ENCODE measurements around the gene SCNM1.

Gene SCNM1

GRCh38 chr1:151137789-151138188, 28.2 kb upstream of the SCNM1 start:
- WGBS, result 82% methylated on average over 5 of the region's 7 CpGs
- H3K23ac ChIP-seq (ENCODE audit: low read length in 2 of 2), result no peak overlapping the region
- H3K36me3 ChIP-seq (ENCODE audit: control insufficient read depth in 1 of 2, insufficient read depth in 2 of 2, low read depth in 1 of 2, low read length in 2 of 2), result peaks cover 6 to 64% of the 10 kb centered on the region in 2 experiments
- H2BK120ac ChIP-seq (ENCODE audit: low read depth, low read length), result no peak overlapping the region
- no peaks in the 10 kb centered on the region for H3K9me3 ChIP-seq (ENCODE audit: control insufficient read depth, low read length)
- DNase-seq, result no peak
- peaks cover 3% of the 10 kb centered on the region for H3K4me1 ChIP-seq (ENCODE audit: control insufficient read depth, insufficient read depth, low read depth, low read length)
- no peak overlapping the region for H3K14ac ChIP-seq (ENCODE audit: low read length in 2 of 2)
- no peak overlapping the region for H3K4me2 ChIP-seq (ENCODE audit: low read length, poor library complexity, severe bottlenecking)
- no peak overlapping the region for H2BK12ac ChIP-seq (ENCODE audit: low read length in 2 of 2)
- no peak overlapping the region for H4K91ac ChIP-seq (ENCODE audit: low read length)
- no peak overlapping the region for H3K4me3 ChIP-seq (ENCODE audit: insufficient read depth in 1 of 2, low read depth in 1 of 2, low read length in 2 of 2)
- H3K79me1 ChIP-seq (replicated peaks; ENCODE audit: low read length, poor library complexity, severe bottlenecking), result no peaks in the 10 kb centered on the region
- H3K9ac ChIP-seq (ENCODE audit: low read length), result no peak overlapping the region
- no peak overlapping the region for H2BK5ac ChIP-seq (ENCODE audit: low read depth, low read length, poor library complexity, severe bottlenecking)
- no peak overlapping the region for H4K8ac ChIP-seq (ENCODE audit: low read length)
- H2BK15ac ChIP-seq (ENCODE audit: low read depth, poor library complexity, severe bottlenecking), result no peak overlapping the region
- H3K4ac ChIP-seq (ENCODE audit: low read depth in 1 of 2, low read length in 2 of 2), result no peak overlapping the region
- no peak overlapping the region for H2AK5ac ChIP-seq (ENCODE audit: low read length, severe bottlenecking)
- no peak overlapping the region for H3K27ac ChIP-seq (ENCODE audit: low read length, poor library complexity, severe bottlenecking)
- no peak overlapping the region for H2AFZ ChIP-seq (ENCODE audit: low read depth, low read length)
- H3K27me3 ChIP-seq (ENCODE audit: control insufficient read depth in 1 of 2, insufficient read depth in 1 of 2, low read length in 2 of 2), result no peaks in the 10 kb centered on the region
- H3K18ac ChIP-seq (ENCODE audit: low read depth in 1 of 2, low read length in 2 of 2), result no peak overlapping the region

- H2BK5ac ChIP-seq (ENCODE audit: low read depth, low read length, poor library complexity, severe bottlenecking), result no peak overlapping the region
- peaks cover 8 to 21% of the 10 kb centered on the region in 2 experiments for H3K27me3 ChIP-seq (ENCODE audit: control insufficient read depth in 1 of 2, insufficient read depth in 1 of 2, low read length in 2 of 2)
- no peak for DNase-seq
- H3K79me1 ChIP-seq (replicated peaks; ENCODE audit: low read length, poor library complexity, severe bottlenecking), result peaks cover 3% of the 10 kb centered on the region
- H4K8ac ChIP-seq (ENCODE audit: low read length), result no peak overlapping the region
- no peaks in the 10 kb centered on the region for H3K9me3 ChIP-seq (ENCODE audit: control insufficient read depth, low read length)
- no peak overlapping the region for H2AK5ac ChIP-seq (ENCODE audit: low read length, severe bottlenecking)
- no peak overlapping the region for H3K27ac ChIP-seq (ENCODE audit: low read length, poor library complexity, severe bottlenecking)
- H3K14ac ChIP-seq (ENCODE audit: low read length in 2 of 2), result no peak overlapping the region
- peak overlapping the region in 1 of 2 experiments; percentile 26 for H3K23ac ChIP-seq (ENCODE audit: low read length in 2 of 2)
- no peak overlapping the region for H2BK15ac ChIP-seq (ENCODE audit: low read depth, poor library complexity, severe bottlenecking)
- 98% methylated on average over 3 of the region's 5 CpGs for WGBS
- no peak overlapping the region for H4K91ac ChIP-seq (ENCODE audit: low read length)
- no peak overlapping the region for H3K9ac ChIP-seq (ENCODE audit: low read length)
- H3K18ac ChIP-seq (ENCODE audit: low read depth in 1 of 2, low read length in 2 of 2), result no peak overlapping the region
- peaks cover 0 to 24% of the 10 kb centered on the region in 2 experiments for H3K36me3 ChIP-seq (ENCODE audit: control insufficient read depth in 1 of 2, insufficient read depth in 2 of 2, low read depth in 1 of 2, low read length in 2 of 2)
- H2BK12ac ChIP-seq (ENCODE audit: low read length in 2 of 2), result no peak overlapping the region
- H3K4me1 ChIP-seq (ENCODE audit: control insufficient read depth, insufficient read depth, low read depth, low read length), result peaks cover 22% of the 10 kb centered on the region
- H2BK120ac ChIP-seq (ENCODE audit: low read depth, low read length), result no peak overlapping the region
- no peak overlapping the region for H3K4me2 ChIP-seq (ENCODE audit: low read length, poor library complexity, severe bottlenecking)
- H3K4me3 ChIP-seq (ENCODE audit: insufficient read depth in 1 of 2, low read depth in 1 of 2, low read length in 2 of 2), result no peak overlapping the region
- no peak overlapping the region for H2AFZ ChIP-seq (ENCODE audit: low read depth, low read length)
- H3K4ac ChIP-seq (ENCODE audit: low read depth in 1 of 2, low read length in 2 of 2), result peak overlapping the region in 1 of 2 experiments; percentile 47
Observed at GRCh38 chr1:151142411-151143056, 23.4 kb upstream of the SCNM1 start.

- H2AFZ ChIP-seq (ENCODE audit: low read depth, low read length), result no peak overlapping the region
- H4K8ac ChIP-seq (ENCODE audit: low read length), result no peak overlapping the region
- no peak overlapping the region for H3K9ac ChIP-seq (ENCODE audit: low read length)
- H3K4me2 ChIP-seq (ENCODE audit: low read length, poor library complexity, severe bottlenecking), result no peak overlapping the region
- peaks cover 0 to 19% of the 10 kb centered on the region in 2 experiments for H3K36me3 ChIP-seq (ENCODE audit: control insufficient read depth in 1 of 2, insufficient read depth in 2 of 2, low read depth in 1 of 2, low read length in 2 of 2)
- H3K14ac ChIP-seq (ENCODE audit: low read length in 2 of 2), result no peak overlapping the region
- H2AK5ac ChIP-seq (ENCODE audit: low read length, severe bottlenecking), result no peak overlapping the region
- no peak overlapping the region for H3K23ac ChIP-seq (ENCODE audit: low read length in 2 of 2)
- no peaks in the 10 kb centered on the region for H3K9me3 ChIP-seq (ENCODE audit: control insufficient read depth, low read length)
- H2BK120ac ChIP-seq (ENCODE audit: low read depth, low read length), result no peak overlapping the region
- H2BK15ac ChIP-seq (ENCODE audit: low read depth, poor library complexity, severe bottlenecking), result no peak overlapping the region
- peaks cover 8 to 21% of the 10 kb centered on the region in 2 experiments for H3K27me3 ChIP-seq (ENCODE audit: control insufficient read depth in 1 of 2, insufficient read depth in 1 of 2, low read length in 2 of 2)
- no peak overlapping the region for H3K27ac ChIP-seq (ENCODE audit: low read length, poor library complexity, severe bottlenecking)
- H3K79me1 ChIP-seq (replicated peaks; ENCODE audit: low read length, poor library complexity, severe bottlenecking), result peaks cover 3% of the 10 kb centered on the region
- no peak overlapping the region for H3K4me3 ChIP-seq (ENCODE audit: insufficient read depth in 1 of 2, low read depth in 1 of 2, low read length in 2 of 2)
- H3K4me1 ChIP-seq (ENCODE audit: control insufficient read depth, insufficient read depth, low read depth, low read length), result peaks cover 22% of the 10 kb centered on the region
- no peak overlapping the region for H3K4ac ChIP-seq (ENCODE audit: low read depth in 1 of 2, low read length in 2 of 2)
- no peak for DNase-seq
- 74% methylated on average over 7 of the region's 7 CpGs for WGBS
- no peak overlapping the region for H2BK5ac ChIP-seq (ENCODE audit: low read depth, low read length, poor library complexity, severe bottlenecking)
- no peak overlapping the region for H2BK12ac ChIP-seq (ENCODE audit: low read length in 2 of 2)
- H4K91ac ChIP-seq (ENCODE audit: low read length), result no peak overlapping the region
- H3K18ac ChIP-seq (ENCODE audit: low read depth in 1 of 2, low read length in 2 of 2), result no peak overlapping the region
Observed at GRCh38 chr1:151143057-151143435, 22.9 kb upstream of the SCNM1 start.

GRCh38 chr1:151143986-151144385, 22.0 kb upstream of the SCNM1 start:
- Histone ChIP-seq H4K91ac (ENCODE audit: low read length) (no peak overlapping the region), H3K27me3 (ENCODE audit: control insufficient read depth in 1 of 2, insufficient read depth in 1 of 2, low read length in 2 of 2) (peaks cover 8 to 21% of the 10 kb centered on the region in 2 experiments), H2BK5ac (ENCODE audit: low read depth, low read length, poor library complexity, severe bottlenecking) (no peak overlapping the region), H2AFZ (ENCODE audit: low read depth, low read length) (no peak overlapping the region), H3K4me2 (ENCODE audit: low read length, poor library complexity, severe bottlenecking) (no peak overlapping the region), H3K18ac (ENCODE audit: low read depth in 1 of 2, low read length in 2 of 2) (no peak overlapping the region), H3K4me3 (ENCODE audit: insufficient read depth in 1 of 2, low read depth in 1 of 2, low read length in 2 of 2) (no peak overlapping the region), H3K9me3 (ENCODE audit: control insufficient read depth, low read length) (no peaks in the 10 kb centered on the region), H3K14ac (ENCODE audit: low read length in 2 of 2) (no peak overlapping the region), H2BK12ac (ENCODE audit: low read length in 2 of 2) (no peak overlapping the region), H3K36me3 (ENCODE audit: control insufficient read depth in 1 of 2, insufficient read depth in 2 of 2, low read depth in 1 of 2, low read length in 2 of 2) (peaks cover 0 to 14% of the 10 kb centered on the region in 2 experiments), H3K27ac (ENCODE audit: low read length, poor library complexity, severe bottlenecking) (no peak overlapping the region), H3K79me1 (replicated peaks; ENCODE audit: low read length, poor library complexity, severe bottlenecking) (peaks cover 3% of the 10 kb centered on the region), H2BK120ac (ENCODE audit: low read depth, low read length) (no peak overlapping the region), H2BK15ac (ENCODE audit: low read depth, poor library complexity, severe bottlenecking) (no peak overlapping the region), H3K4me1 (ENCODE audit: control insufficient read depth, insufficient read depth, low read depth, low read length) (peaks cover 22% of the 10 kb centered on the region), H4K8ac (ENCODE audit: low read length) (no peak overlapping the region), H3K4ac (ENCODE audit: low read depth in 1 of 2, low read length in 2 of 2) (no peak overlapping the region), H3K9ac (ENCODE audit: low read length) (no peak overlapping the region), H2AK5ac (ENCODE audit: low read length, severe bottlenecking) (no peak overlapping the region), H3K23ac (ENCODE audit: low read length in 2 of 2) (no peak overlapping the region)
- DNase-seq, result no peak
- WGBS, result 46% methylated on average over 4 of the region's 5 CpGs

Data from mesenchymal stem cell (in vitro differentiated cells and primary cell).